AG09319 (cell line): ENCODE results near the gene RALBP1.
"Not testable (repeated sequence)": the region's sequence is repeated elsewhere in the genome, so short reads cannot be mapped to it uniquely, and the experiment has no call there.

Source experiments
- DNase-seq: peaks from one replicate; pipeline ENCODE4 v3.0.0-alpha.2; 2010; ENCODE audit warnings: low read depth; ENCODE audit errors: extremely low read depth
- TF ChIP-seq, protein P1 (sequence below): IDR thresholded peaks from 2 replicates; pipeline ENCODE4 v1.5.1; 2011; ENCODE audit warnings: low read depth, mild to moderate bottlenecking, inconsistent platforms, low read length, moderate library complexity

RALBP1 gene

DNA sequence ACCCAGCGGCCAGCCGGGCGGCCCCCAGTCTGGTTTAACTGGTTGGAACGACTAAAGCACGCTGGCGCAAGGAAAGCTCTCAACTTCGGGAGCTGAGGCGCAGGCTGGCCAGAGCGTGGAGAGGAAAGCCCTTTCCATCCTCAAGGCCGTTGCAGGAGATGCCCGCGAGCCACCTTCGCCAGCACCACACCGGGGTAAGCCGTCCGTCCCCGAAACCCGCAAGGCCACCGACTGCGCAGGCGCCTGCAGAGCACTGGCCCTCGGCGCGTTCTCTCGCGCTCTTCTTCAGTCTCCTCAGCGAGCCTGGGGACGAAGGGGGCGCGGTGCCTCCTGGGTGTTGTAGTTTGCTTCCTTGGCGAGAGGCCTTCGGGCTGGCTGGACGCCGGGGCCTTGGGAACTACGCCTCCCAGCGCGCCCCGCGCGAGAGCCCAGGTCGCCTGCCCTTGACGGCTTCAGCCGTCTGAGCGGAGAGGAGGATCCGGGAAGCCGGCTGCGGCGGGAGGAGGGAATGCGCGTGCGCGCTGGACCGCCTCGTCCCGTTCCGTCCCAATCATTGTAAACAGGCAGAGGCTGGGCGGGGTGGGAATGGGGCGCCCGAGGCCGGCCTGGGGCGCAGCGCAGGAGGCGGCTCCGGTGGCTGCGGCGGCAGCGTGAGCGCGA lies at the start of gene RALBP1:
Gene RALBP1, plus strand, starts transcription at position 531 of the 660 bp plus-strand sequence. CDS start 37,533 bp downstream, outside the sequence.
- peak; percentile 99 for DNase-seq
- TF ChIP-seq, protein P1, sequence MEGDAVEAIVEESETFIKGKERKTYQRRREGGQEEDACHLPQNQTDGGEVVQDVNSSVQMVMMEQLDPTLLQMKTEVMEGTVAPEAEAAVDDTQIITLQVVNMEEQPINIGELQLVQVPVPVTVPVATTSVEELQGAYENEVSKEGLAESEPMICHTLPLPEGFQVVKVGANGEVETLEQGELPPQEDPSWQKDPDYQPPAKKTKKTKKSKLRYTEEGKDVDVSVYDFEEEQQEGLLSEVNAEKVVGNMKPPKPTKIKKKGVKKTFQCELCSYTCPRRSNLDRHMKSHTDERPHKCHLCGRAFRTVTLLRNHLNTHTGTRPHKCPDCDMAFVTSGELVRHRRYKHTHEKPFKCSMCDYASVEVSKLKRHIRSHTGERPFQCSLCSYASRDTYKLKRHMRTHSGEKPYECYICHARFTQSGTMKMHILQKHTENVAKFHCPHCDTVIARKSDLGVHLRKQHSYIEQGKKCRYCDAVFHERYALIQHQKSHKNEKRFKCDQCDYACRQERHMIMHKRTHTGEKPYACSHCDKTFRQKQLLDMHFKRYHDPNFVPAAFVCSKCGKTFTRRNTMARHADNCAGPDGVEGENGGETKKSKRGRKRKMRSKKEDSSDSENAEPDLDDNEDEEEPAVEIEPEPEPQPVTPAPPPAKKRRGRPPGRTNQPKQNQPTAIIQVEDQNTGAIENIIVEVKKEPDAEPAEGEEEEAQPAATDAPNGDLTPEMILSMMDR: peak; percentile 30; the same call in 1 of the 2 replicates

DNA sequence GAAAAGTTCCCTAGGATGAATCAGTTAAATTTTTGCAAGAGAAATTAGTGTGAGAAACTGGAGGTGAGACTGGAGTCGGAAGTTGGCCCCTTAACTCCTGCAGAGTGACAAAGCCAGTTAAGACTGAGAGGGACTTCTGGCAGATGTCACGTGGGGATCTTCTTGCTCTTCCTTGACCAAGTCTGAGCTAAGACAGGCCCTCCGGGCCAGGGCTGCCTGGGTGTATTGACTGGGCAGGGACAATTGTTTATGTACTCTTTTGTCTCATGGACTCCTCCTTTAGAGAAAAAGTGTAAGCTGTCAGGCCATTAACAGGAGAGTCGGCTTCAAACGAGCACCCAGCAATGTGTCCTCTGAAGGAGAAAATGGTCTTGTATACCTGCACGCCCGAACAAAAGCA lies 48.6 kb upstream of the RALBP1 start:
- TF ChIP-seq, protein P1: no peak
- no peak for DNase-seq

DNA sequence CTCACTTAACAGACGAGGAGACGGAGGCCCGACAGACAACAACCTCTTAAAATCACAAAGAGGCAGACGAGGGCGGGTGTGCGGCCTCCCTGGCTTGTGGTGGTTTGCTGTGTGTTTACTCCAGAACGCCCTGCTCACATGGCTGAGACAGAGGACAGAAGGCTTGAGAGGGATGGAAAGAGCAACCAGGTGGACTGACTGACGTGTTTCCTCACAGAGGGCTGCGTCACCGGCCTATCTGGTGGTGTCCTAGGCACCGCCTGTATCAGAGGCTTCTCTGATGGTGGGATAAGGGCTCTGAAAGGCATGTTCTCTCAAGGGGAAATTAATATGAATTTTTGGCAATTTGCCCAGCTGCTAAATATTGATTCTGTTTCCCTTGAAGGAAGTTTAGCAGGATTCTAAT lies 47.0 kb upstream of the RALBP1 start:
- DNase-seq: no peak
- TF ChIP-seq, protein P1: no peak

DNA sequence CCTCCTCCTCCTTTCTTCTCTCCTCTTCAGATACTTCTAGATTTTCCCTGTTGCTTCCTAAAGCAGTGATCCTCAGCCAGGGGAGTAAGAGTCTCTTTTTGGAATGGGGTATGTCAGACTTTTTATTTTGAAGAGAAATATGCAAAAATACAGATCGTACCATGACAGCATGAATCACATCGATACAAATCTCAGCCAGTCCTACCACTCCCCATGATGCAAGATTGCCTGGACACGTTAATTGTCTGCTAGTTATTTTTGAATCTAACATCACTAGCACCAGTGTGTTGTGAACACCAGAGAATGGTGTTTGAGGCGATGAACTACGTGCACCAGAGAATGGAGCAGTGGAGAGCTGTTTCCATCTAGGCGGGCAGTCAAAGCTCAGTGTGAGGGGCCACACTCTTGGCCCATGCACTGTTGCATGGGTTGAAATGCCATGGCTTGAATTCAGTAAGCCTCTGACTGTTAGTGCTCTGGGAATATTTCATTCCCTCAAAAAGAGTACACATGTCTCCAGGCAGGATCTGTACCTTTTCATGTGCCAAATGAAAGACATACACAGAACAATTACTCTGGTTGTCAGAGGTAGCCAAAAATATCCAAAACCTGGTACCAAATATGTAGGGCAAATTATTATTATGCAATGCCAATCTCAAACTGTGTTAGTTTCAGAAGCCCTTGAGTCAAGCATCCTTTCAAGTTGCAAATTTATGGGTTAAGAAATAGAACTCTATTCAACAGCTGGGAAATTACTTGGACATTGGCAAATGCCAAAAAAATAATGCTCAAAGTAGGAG lies 46.3 kb upstream of the RALBP1 start:
- TF ChIP-seq, protein P1: no peak
- no peak for DNase-seq

DNA sequence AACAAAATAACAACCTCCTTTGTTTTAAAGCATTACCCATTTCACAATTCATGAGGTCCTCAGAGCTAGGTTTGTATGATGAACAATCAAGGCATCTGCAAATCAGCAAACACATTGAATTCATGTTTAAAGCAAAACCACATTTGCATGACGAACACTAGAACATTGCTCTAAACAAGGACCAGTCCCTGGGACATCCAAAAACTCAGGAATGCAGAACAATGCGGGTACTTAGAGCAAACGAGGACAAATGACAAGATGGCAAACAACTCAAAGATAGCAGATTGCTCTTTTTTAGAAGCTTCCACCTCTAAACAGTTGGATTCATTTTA lies 45.7 kb upstream of the RALBP1 start:
- DNase-seq: peak; percentile 41
- TF ChIP-seq, protein P1: no peak

DNA sequence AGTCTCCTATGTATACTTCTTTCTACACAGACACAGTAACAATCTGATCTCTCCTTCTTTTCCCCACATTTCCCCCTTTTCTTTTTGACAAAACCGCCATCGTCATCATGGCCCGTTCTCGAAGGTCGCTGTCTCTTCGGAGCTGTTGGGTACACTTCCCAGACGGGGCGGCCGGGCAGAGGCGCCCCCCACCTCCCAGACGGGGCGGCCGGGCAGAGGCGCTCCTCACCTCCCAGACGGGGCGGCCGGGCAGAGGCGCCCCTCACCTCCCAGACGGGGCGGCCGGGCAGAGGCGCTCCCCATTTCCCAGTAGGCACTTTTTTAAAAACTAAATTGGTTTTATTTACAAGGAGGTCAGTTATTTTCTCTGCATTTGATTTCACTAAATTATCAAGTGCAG lies 45.0 kb upstream of the RALBP1 start:
- not testable (repeated sequence) for DNase-seq

DNA sequence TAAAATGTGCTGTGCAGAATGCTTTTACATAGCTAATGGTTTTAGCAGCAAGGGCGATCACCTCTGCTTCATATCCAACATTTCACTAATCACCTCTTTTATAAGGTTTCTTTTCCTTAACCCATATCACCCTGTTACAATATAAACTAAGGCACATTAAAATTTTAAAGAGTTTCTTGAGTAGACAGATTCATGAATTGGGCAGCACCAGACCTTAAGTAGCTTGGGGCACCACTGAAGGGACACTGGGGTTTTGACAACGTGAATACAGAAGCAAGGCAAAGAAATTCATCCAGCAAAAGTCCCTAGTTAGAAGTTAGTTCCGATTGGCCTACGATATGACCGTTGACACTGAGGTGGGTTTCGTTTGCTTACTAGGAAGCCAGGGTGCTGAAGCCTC lies 44.0 kb upstream of the RALBP1 start:
- TF ChIP-seq, protein P1: no peak

DNA sequence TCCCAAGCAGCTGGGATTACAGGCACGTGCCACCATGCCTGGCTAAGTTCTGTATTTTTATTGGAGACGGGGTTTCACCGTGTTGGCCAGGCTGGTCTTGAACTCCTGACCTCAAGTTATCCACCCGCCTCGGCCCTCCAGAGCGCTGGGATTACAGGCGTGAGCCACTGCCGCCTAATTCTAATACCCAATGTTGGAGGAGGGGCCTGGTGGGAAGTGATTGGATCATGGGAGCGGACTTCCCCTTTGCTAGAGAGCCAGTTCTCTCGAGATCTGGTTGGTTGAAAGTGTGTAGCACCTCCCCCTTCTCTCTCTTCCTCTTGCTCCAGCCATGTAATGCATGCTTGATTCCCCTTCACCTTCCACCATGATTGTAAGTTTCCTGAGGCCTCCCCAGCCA lies 42.2 kb upstream of the RALBP1 start:
- not testable (repeated sequence) for DNase-seq

More for the DNA sequence above, 44.0 kb upstream of the RALBP1 start:
- DNase-seq: no peak
